PC-3 (cell line): ENCODE data around the gene RGS9.

Experiments used
- CTCF ChIP-seq: fragments of 300-600 bp; sonication (generic); conservative IDR thresholded peaks from 2 replicates; pipeline ENCODE4 v1.5.1; 2017; ENCODE audit warnings: antibody characterized with exemption, low read depth, mild to moderate bottlenecking, low read length
- EZH2 ChIP-seq: fragments of 300-600 bp; sonication (generic); IDR thresholded peaks from one replicate; pipeline ENCODE4 v1.6.1; 2017; ENCODE audit warnings: antibody characterized with exemption, mild to moderate bottlenecking, low read length; ENCODE audit not compliant: unreplicated experiment
- EZH2phosphoT487 ChIP-seq: fragments of 300-600 bp; sonication (generic); IDR thresholded peaks from 2 replicates; pipeline ENCODE4 v1.6.1; 2018; ENCODE audit warnings: mild to moderate bottlenecking, antibody characterized with exemption, low read length, borderline replicate concordance

- TF ChIP-seq CTCF (no peak), EZH2 (no peak), EZH2phosphoT487 (no peak)
Measured at GRCh38 chr17:65261682-65262636, 124.8 kb downstream of the RGS9 start.
